NCI-H526 treated with DMSO at 0.1 percent for 48 hours (cell line): ENCODE data around the gene SRL.
A peak's percentile ranks its signal among the peaks of the same experiment; 100 is the strongest.
"Not testable (repeated sequence)": the region's sequence is repeated elsewhere in the genome, so short reads cannot be mapped to it uniquely, and the experiment has no call there.

Source experiments
- DNase-seq: peaks from one replicate; lab custom pipeline; 2025; lab: John Stamatoyannopoulos, UW

Gene SRL

GRCh38 chr16:4160658-4161430 lies 81.0 kb downstream of the SRL start:
- no peak for DNase-seq

- DNase-seq: no peak
Observed at GRCh38 chr16:4159726-4160125, 82.2 kb downstream of the SRL start.

- no peak for DNase-seq
Observed at GRCh38 chr16:4158143-4159093, 83.5 kb downstream of the SRL start.

- no peak for DNase-seq
Observed at GRCh38 chr16:4157376-4157825, 84.5 kb downstream of the SRL start.

GRCh38 chr16:4156503-4156902 lies 85.4 kb downstream of the SRL start:
- DNase-seq: not testable (repeated sequence)

GRCh38 chr16:4153364-4153763 lies 88.5 kb downstream of the SRL start:
- not testable (repeated sequence) for DNase-seq

- no peak for DNase-seq
Observed at GRCh38 chr16:4152267-4152666, 89.6 kb downstream of the SRL start.

- no peak for DNase-seq
Observed at GRCh38 chr16:4147236-4147635, 94.6 kb downstream of the SRL start.

- no peak for DNase-seq
Observed at GRCh38 chr16:4142268-4142667, 99.6 kb downstream of the SRL start.

GRCh38 chr16:4141604-4142003 lies 100.3 kb downstream of the SRL start:
- DNase-seq: no peak

GRCh38 chr16:4140652-4141051 lies 101.2 kb downstream of the SRL start:
- peak; percentile 15 for DNase-seq

GRCh38 chr16:4139968-4140367 lies 101.9 kb downstream of the SRL start:
- no peak for DNase-seq
